Right atrium auricular region (tissue), 2 donors: ENCODE results near the gene BTG4. TPM values are rescaled to one million over a fixed set of nuclear protein-coding genes. Genes with fewer than 3 reads are reported as not detected.

Experiments used
- DNase-seq: peaks from one replicate; pipeline ENCODE4 v3.0.0-alpha.2; 2019; ENCODE audit warnings: low spot score
- H3K27ac ChIP-seq, 2 donors: fragments of 200-600 bp; sonication (generic); 1 replicate in 1 of 2; 2 replicates in 1 of 2; pipeline ENCODE4 v1.5.1; 2016 to 2019
- H3K27me3 ChIP-seq, 2 donors: fragments of 200-600 bp; sonication (generic); one replicate each; pipeline versions ENCODE4 v1.5.1 to v1.6.0; 2017 to 2019
- H3K36me3 ChIP-seq: fragments of 200-600 bp; sonication (generic); one replicate; pipeline ENCODE4 v1.5.1; 2016
- H3K4me1 ChIP-seq, 2 donors: fragments of 200-600 bp; sonication (generic); one replicate each; pipeline versions ENCODE4 v1.5.1 to v1.6.0; 2017 to 2019
- H3K4me3 ChIP-seq, 2 donors: fragments of 200-600 bp; sonication (generic); 1 replicate in 1 of 2; 2 replicates in 1 of 2; pipeline ENCODE4 v1.5.1; 2017 to 2019; ENCODE audit warnings: mild to moderate bottlenecking in 1 of 2, moderate library complexity in 1 of 2
- H3K9me3 ChIP-seq, 2 donors: fragments of 200-600 bp; sonication (generic); one replicate each; pipeline ENCODE4 v1.5.1; 2019
- CTCF ChIP-seq, 2 donors: fragments of 200-600 bp; sonication (generic); IDR thresholded peaks; one replicate each; pipeline ENCODE4 v1.5.1; 2019; ENCODE audit warnings: antibody characterized with exemption in 2 of 2
- total RNA-seq, 2 donors: library from RNA; depleted of rRNA; stranded (reverse); fragments of >200 nt; gene quantifications; one replicate each; pipeline ENCODE4 v1.1.0, GENCODE V29; 2016

BTG4 gene
- total RNA-seq, 2 donors from 2014 or later = not detected

DNA sequence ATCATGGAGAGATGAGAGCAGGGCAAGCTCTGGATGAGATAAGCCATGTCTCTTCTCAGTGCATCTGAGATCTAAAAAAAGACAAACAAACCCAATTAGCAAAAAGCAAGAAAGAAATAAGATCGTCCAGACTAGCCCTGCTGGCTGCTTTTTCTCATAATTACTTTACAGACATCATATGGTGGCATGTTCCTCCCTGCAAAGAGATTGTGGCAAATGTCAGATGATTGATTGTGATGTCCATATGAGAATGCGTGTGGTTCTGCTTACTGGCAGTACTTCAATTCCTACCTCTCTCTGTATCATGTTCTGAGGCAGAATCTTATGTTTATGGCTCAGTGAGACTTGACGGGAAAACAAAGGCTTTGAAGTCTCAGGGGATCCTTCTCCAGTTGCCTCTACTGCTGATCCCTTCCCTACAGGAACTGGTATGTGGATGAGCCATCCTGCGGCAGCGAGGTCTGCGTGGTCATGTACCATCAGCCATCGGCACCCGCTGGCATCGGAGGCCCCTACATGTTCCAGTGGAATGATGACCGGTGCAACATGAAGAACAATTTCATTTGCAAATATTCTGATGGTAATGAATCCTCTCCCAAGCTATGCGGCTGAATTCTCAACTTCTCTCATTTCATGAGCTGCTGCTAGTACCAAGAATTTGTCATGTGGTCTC is 37.1 kb upstream of the BTG4 start:
- no peaks in the 10 kb centered on the region for H3K27me3 ChIP-seq
- no peaks in the 10 kb centered on the region for H3K36me3 ChIP-seq
- DNase-seq = no peak
- no peak overlapping the region for H3K4me3 ChIP-seq
- no peaks in the 10 kb centered on the region for H3K9me3 ChIP-seq
- TF ChIP-seq CTCF (IDR thresholded peaks at IDR 0.05) = no peak
- H3K27ac ChIP-seq = no peak overlapping the region
- no peaks in the 10 kb centered on the region for H3K4me1 ChIP-seq

GRCh38 chr11:111548525-111548924 is 36.3 kb upstream of the BTG4 start:
- Histone ChIP-seq H3K9me3 (no peaks in the 10 kb centered on the region), H3K4me1 (no peaks in the 10 kb centered on the region), H3K27me3 (no peaks in the 10 kb centered on the region), H3K27ac (no peak overlapping the region), H3K4me3 (no peak overlapping the region), H3K36me3 (no peaks in the 10 kb centered on the region)
- DNase-seq = no peak
- TF ChIP-seq CTCF (IDR thresholded peaks at IDR 0.05) = no peak

DNA sequence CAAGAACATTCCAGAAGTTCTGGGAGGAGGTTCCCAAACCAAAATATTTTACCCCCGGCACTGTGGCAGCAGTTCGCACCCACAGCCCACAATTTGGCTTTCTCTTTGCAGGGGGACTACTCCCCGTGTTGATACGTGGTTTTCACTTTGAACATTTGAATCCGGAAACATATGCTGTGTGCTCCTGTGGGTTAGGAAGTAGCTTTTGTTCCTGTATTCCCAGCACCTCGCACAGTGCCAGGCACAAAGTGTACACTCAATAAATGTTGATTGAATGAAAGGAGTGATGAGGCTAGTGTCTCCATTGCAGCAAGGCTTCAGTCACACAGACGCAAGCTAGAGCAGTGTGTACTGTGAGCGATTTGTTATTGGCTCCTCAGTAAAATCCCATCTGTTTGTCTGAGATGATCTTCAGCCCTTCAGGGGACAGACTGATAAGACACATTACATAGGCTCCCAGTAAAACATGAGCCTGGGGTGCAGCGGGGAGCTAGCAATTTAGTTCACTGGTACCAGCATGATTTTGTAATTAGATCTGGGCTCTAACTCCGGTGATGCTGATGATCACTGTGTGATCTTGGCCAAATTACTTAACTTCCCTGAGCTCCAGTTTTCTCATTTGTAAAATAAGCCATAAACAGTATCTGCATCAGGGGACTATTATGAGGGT is 30.6 kb upstream of the BTG4 start:
- H3K4me1 ChIP-seq = peaks cover 0 to 26% of the 10 kb centered on the region in 2 donors
- H3K27ac ChIP-seq = no peak overlapping the region
- no peak for DNase-seq
- no peak for TF ChIP-seq CTCF (IDR thresholded peaks at IDR 0.05)
- H3K4me3 ChIP-seq = no peak overlapping the region
- H3K36me3 ChIP-seq = no peaks in the 10 kb centered on the region
- H3K27me3 ChIP-seq = no peaks in the 10 kb centered on the region
- no peaks in the 10 kb centered on the region for H3K9me3 ChIP-seq

GRCh38 chr11:111541254-111542061 is 29.3 kb upstream of the BTG4 start:
- DNase-seq = no peak
- TF ChIP-seq CTCF (IDR thresholded peaks at IDR 0.05) = no peak
- no peaks in the 10 kb centered on the region for H3K36me3 ChIP-seq
- H3K4me3 ChIP-seq = peak overlapping the region; percentile 60 to 63
- no peaks in the 10 kb centered on the region for H3K9me3 ChIP-seq
- no peaks in the 10 kb centered on the region for H3K27me3 ChIP-seq
- peak overlapping the region; percentile 64 to 66 for H3K27ac ChIP-seq
- H3K4me1 ChIP-seq = peaks cover 0 to 26% of the 10 kb centered on the region in 2 donors

GRCh38 chr11:111540937-111541253 is 28.7 kb upstream of the BTG4 start:
- Histone ChIP-seq H3K4me3 (peak overlapping the region; percentile 60 to 63), H3K4me1 (peaks cover 0 to 26% of the 10 kb centered on the region in 2 donors), H3K27me3 (no peaks in the 10 kb centered on the region), H3K27ac (peak overlapping the region; percentile 64 to 66), H3K9me3 (no peaks in the 10 kb centered on the region), H3K36me3 (no peaks in the 10 kb centered on the region)
- no peak for DNase-seq
- no peak for TF ChIP-seq CTCF (IDR thresholded peaks at IDR 0.05)
